Karpas-422 (cell line): ENCODE measurements around the gene LIME1. TPM values are rescaled to one million over a fixed set of nuclear protein-coding genes. Genes with fewer than 3 reads are reported as not detected.

Experiments
- DNase-seq: peaks from one replicate; pipeline ENCODE4 v3.0.0-alpha.2; 2015
- H2AFZ ChIP-seq: fragments of 200-600 bp; sonication (generic); 2 replicates; pipeline ENCODE4 v1.6.1; 2014; ENCODE audit warnings: antibody characterized with exemption, low read length, mixed read lengths
- H3K27ac ChIP-seq: fragments of 200-600 bp; sonication (generic); 2 replicates; pipeline ENCODE4 v1.5.1; 2014; ENCODE audit warnings: mild to moderate bottlenecking, low read length, moderate library complexity
- H3K27me3 ChIP-seq: fragments of 200-600 bp; sonication (generic); 2 replicates; pipeline ENCODE4 v1.6.1; 2014; ENCODE audit warnings: low read length, mixed read lengths
- H3K36me3 ChIP-seq: fragments of 200-600 bp; sonication (generic); 2 replicates; pipeline ENCODE4 v1.6.1; 2014; ENCODE audit warnings: low read length, mixed read lengths; ENCODE audit not compliant: insufficient read depth
- H3K4me1 ChIP-seq: fragments of 200-600 bp; sonication (generic); 2 replicates; pipeline ENCODE4 v1.6.1; 2014; ENCODE audit warnings: mild to moderate bottlenecking, low read length, mixed read lengths
- H3K4me2 ChIP-seq: fragments of 200-600 bp; sonication (generic); 2 replicates; pipeline ENCODE4 v1.6.1; 2014; ENCODE audit warnings: low read length, low read depth, mild to moderate bottlenecking; ENCODE audit not compliant: poor library complexity, severe bottlenecking
- H3K4me3 ChIP-seq: fragments of 200-600 bp; sonication (generic); 2 replicates; pipeline ENCODE4 v1.5.1; 2014; ENCODE audit warnings: mild to moderate bottlenecking, antibody characterized with exemption, low read length, mixed read lengths
- H3K79me2 ChIP-seq: fragments of 200-600 bp; sonication (generic); 2 replicates; pipeline ENCODE4 v1.6.1; 2014; ENCODE audit warnings: mild to moderate bottlenecking, low read length, mixed read lengths
- H3K9ac ChIP-seq: fragments of 200-600 bp; sonication (generic); 2 replicates; pipeline ENCODE4 v1.6.0; 2014; ENCODE audit warnings: low read length
- H3K9me2 ChIP-seq: fragments of 200-600 bp; sonication (generic), shearing (Covaris generic); replicated peaks from 2 replicates; pipeline ENCODE4 v1.6.0; 2014; ENCODE audit warnings: mild to moderate bottlenecking, low read length, moderate library complexity; ENCODE audit not compliant: insufficient read depth
- H3K9me3 ChIP-seq: fragments of 300-700, 200-600 bp; sonication (generic); 2 replicates; pipeline ENCODE4 v1.6.1; 2014; ENCODE audit warnings: low read length, mixed read lengths
- H4K20me1 ChIP-seq: fragments of 200-600 bp; sonication (generic); 2 replicates; pipeline ENCODE4 v1.6.1; 2014; ENCODE audit warnings: mild to moderate bottlenecking, antibody characterized with exemption, low read length, low read depth; ENCODE audit not compliant: insufficient read depth
- total RNA-seq: library from RNA; depleted of rRNA; stranded (reverse); fragments of >200 nt; shearing (Covaris generic); gene quantifications from 2 replicates; pipeline ENCODE4 v1.2.3, GENCODE V29; 2014; ENCODE audit warnings: low replicate concordance

The LIME1 gene
- total RNA-seq, 1 experiment from 2014 or later: 3.4 TPM

GRCh38 chr20:63734111-63734945, 2.1 kb upstream of the LIME1 start:
- no peak for DNase-seq
- Histone ChIP-seq H3K9me3 (no peaks in the 10 kb centered on the region), H3K4me2 (no peak overlapping the region), H3K36me3 (no peaks in the 10 kb centered on the region; the same call in 1 of the 2 replicates), H3K27me3 (no peaks in the 10 kb centered on the region), H3K27ac (no peak overlapping the region), H4K20me1 (peaks cover 20% of the 10 kb centered on the region), H3K4me1 (peaks cover 18% of the 10 kb centered on the region), H2AFZ (no peak overlapping the region), H3K4me3 (no peak overlapping the region), H3K9me2 (no peaks in the 10 kb centered on the region), H3K9ac (no peak overlapping the region), H3K79me2 (peaks cover 10% of the 10 kb centered on the region)

- no peak overlapping the region for H3K9ac ChIP-seq
- H3K4me2 ChIP-seq: no peak overlapping the region
Measured at GRCh38 chr20:63734946-63735858, 1.3 kb upstream of the LIME1 start.

GRCh38 chr20:63736893-63737694, 630 bp downstream of the LIME1 start:
- no peaks in the 10 kb centered on the region for H3K9me2 ChIP-seq
- peaks cover 26% of the 10 kb centered on the region for H3K4me1 ChIP-seq
- H3K9ac ChIP-seq: no peak overlapping the region
- H3K9me3 ChIP-seq: no peaks in the 10 kb centered on the region
- H2AFZ ChIP-seq: no peak overlapping the region
- no peaks in the 10 kb centered on the region for H3K79me2 ChIP-seq
- peak; percentile 64 for DNase-seq
- H3K27me3 ChIP-seq: no peaks in the 10 kb centered on the region
- H3K4me2 ChIP-seq: peak overlapping the region; percentile 5
- H3K4me3 ChIP-seq: no peak overlapping the region
- H3K36me3 ChIP-seq: no peaks in the 10 kb centered on the region; the same call in 1 of the 2 replicates
- H3K27ac ChIP-seq: no peak overlapping the region
- peaks cover 20% of the 10 kb centered on the region for H4K20me1 ChIP-seq

More at GRCh38 chr20:63734946-63735858, 1.3 kb upstream of the LIME1 start:
- H3K79me2 ChIP-seq: peaks cover 6% of the 10 kb centered on the region; the same call in 1 of the 2 replicates
- H3K4me3 ChIP-seq: no peak overlapping the region
- H2AFZ ChIP-seq: no peak overlapping the region
- no peaks in the 10 kb centered on the region; the same call in 1 of the 2 replicates for H3K36me3 ChIP-seq
- DNase-seq: no peak
- H3K9me3 ChIP-seq: no peaks in the 10 kb centered on the region
- H3K27me3 ChIP-seq: no peaks in the 10 kb centered on the region
- peaks cover 20% of the 10 kb centered on the region for H4K20me1 ChIP-seq
- H3K4me1 ChIP-seq: peaks cover 18% of the 10 kb centered on the region
- H3K27ac ChIP-seq: no peak overlapping the region
- H3K9me2 ChIP-seq: no peaks in the 10 kb centered on the region

- Histone ChIP-seq H3K4me2 (no peak overlapping the region), H3K27ac (no peak overlapping the region), H3K27me3 (no peaks in the 10 kb centered on the region), H3K4me1 (peaks cover 26% of the 10 kb centered on the region), H3K9ac (no peak overlapping the region), H3K9me3 (no peaks in the 10 kb centered on the region), H2AFZ (no peak overlapping the region), H3K36me3 (no peaks in the 10 kb centered on the region; the same call in 1 of the 2 replicates), H3K4me3 (no peak overlapping the region), H3K9me2 (no peaks in the 10 kb centered on the region), H4K20me1 (peaks cover 20% of the 10 kb centered on the region), H3K79me2 (no peaks in the 10 kb centered on the region)
- DNase-seq: no peak
Measured at GRCh38 chr20:63737695-63737944, 1.2 kb downstream of the LIME1 start.

GRCh38 chr20:63737945-63738686, 1.7 kb downstream of the LIME1 start:
- no peak for DNase-seq
- Histone ChIP-seq H3K9me2 (no peaks in the 10 kb centered on the region), H3K27ac (no peak overlapping the region), H2AFZ (no peak overlapping the region), H3K9me3 (no peaks in the 10 kb centered on the region), H3K79me2 (no peaks in the 10 kb centered on the region), H4K20me1 (peaks cover 20% of the 10 kb centered on the region), H3K36me3 (no peaks in the 10 kb centered on the region; the same call in 1 of the 2 replicates), H3K4me3 (no peak overlapping the region), H3K27me3 (no peaks in the 10 kb centered on the region), H3K4me1 (peaks cover 26% of the 10 kb centered on the region), H3K9ac (no peak overlapping the region), H3K4me2 (no peak overlapping the region)

- H4K20me1 ChIP-seq: peaks cover 20% of the 10 kb centered on the region
- H3K9me2 ChIP-seq: no peaks in the 10 kb centered on the region
- H2AFZ ChIP-seq: no peak overlapping the region
- H3K9me3 ChIP-seq: no peaks in the 10 kb centered on the region
- H3K4me1 ChIP-seq: peaks cover 26% of the 10 kb centered on the region
- H3K36me3 ChIP-seq: no peaks in the 10 kb centered on the region; the same call in 1 of the 2 replicates
- no peak overlapping the region for H3K4me3 ChIP-seq
- no peaks in the 10 kb centered on the region for H3K27me3 ChIP-seq
- no peaks in the 10 kb centered on the region for H3K79me2 ChIP-seq
- no peak overlapping the region for H3K4me2 ChIP-seq
- H3K9ac ChIP-seq: no peak overlapping the region
- no peak overlapping the region for H3K27ac ChIP-seq
- no peak for DNase-seq
Measured at GRCh38 chr20:63738687-63739129, 2.2 kb downstream of the LIME1 start.

GRCh38 chr20:63739130-63740069, 2.9 kb downstream of the LIME1 start, which contains the start of gene SLC2A4RG:
Gene SLC2A4RG, plus strand, starts transcription at chr20:63739776. Its CDS starts 137 bp downstream, at chr20:63739913.
- H3K9ac ChIP-seq: peak within 1 kb of the TSS; percentile 70
- no peaks in the 10 kb centered on the region for H3K9me2 ChIP-seq
- peak within 1 kb of the TSS; percentile 77 for H3K4me2 ChIP-seq
- H3K36me3 ChIP-seq: no peaks in the 10 kb centered on the region; the same call in 1 of the 2 replicates
- peak; percentile 89 for DNase-seq
- peaks cover 18% of the 10 kb centered on the region for H4K20me1 ChIP-seq
- H3K9me3 ChIP-seq: no peaks in the 10 kb centered on the region
- H3K79me2 ChIP-seq: no peaks in the 10 kb centered on the region
- H3K4me1 ChIP-seq: peaks cover 26% of the 10 kb centered on the region
- H2AFZ ChIP-seq: no peak within 1 kb of the TSS
- H3K27me3 ChIP-seq: no peaks in the 10 kb centered on the region
- H3K4me3 ChIP-seq: peak within 1 kb of the TSS; percentile 65
- H3K27ac ChIP-seq: no peak within 1 kb of the TSS
